Mononuclear cell (primary cell): Measurements from ENCODE around the gene ITPRIPL2. TPM values are rescaled to one million over a fixed set of nuclear protein-coding genes. Genes with fewer than 3 reads are reported as not detected.

Experiments used
- H3K27me3 ChIP-seq: 2 replicates; pipeline ENCODE4 v1.6.0; 2011; ENCODE audit warnings: low read length, control low read depth; ENCODE audit not compliant: insufficient read depth
- H3K4me1 ChIP-seq: 2 replicates; pipeline ENCODE4 v1.5.1; 2011; ENCODE audit warnings: mild to moderate bottlenecking, low read length, control low read depth; ENCODE audit not compliant: insufficient read depth
- H3K4me3 ChIP-seq: 2 replicates; pipeline ENCODE4 v1.5.1; 2011; ENCODE audit warnings: mild to moderate bottlenecking, low read length, moderate library complexity
- H3K9me3 ChIP-seq: 2 replicates; pipeline ENCODE4 v1.5.1; 2011; ENCODE audit warnings: low read depth, mild to moderate bottlenecking, control low read depth, low read length
- total RNA-seq: library from RNA; depleted of rRNA; stranded (reverse); fragments of >200 nt; gene quantifications from one replicate; pipeline ENCODE4 v1.2.3, GENCODE V29; 2012

ITPRIPL2 gene
- total RNA-seq, 1 donor: 2.5 TPM

DNA sequence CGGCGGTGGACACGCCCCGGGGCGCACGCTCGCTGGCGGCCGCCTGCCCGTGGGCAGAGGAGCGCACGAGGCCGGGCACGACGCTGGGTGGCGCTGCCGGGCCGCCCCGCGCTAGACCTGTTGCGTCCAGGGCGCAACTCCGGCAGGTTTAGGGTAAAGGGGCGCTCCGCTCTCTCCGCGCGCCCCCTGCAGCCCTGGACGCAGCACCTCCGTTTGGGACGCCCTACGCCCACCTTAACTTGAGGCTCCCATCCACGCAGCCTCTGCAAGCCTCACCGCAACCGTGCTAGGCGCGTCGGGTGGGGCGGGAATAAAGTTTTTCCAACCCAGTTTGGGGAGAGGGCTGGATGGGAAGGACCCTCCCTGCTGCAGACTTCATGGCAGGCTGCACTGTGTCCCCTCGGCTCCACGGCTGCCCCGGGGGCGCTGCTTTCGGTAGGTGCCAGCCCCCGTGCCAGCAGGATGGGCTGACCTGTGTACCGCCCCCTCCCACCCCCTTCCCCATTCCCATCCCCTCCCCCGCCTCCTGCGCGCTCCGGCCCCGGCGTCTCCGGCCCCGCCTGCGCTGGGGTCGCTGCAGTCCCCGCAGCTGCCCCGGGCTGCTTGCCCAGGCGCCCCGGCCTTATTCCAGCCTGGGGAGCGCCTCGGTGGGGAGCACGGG is 54.1 kb downstream of the ITPRIPL2 start, which contains the start of gene SYT17:
TSS of gene SYT17 (plus strand) at position 531 of the 661 bp plus-strand sequence. CDS start 407 bp downstream, outside the sequence.
- Histone ChIP-seq H3K4me1 (peaks cover 7% of the 10 kb centered on the region), H3K27me3 (peaks cover 25% of the 10 kb centered on the region), H3K4me3 (peak within 1 kb of the TSS; percentile 28), H3K9me3 (no peaks in the 10 kb centered on the region)

- Histone ChIP-seq H3K4me1 (peaks cover 7% of the 10 kb centered on the region), H3K27me3 (peaks cover 25% of the 10 kb centered on the region), H3K4me3 (peak overlapping the region; percentile 28), H3K9me3 (no peaks in the 10 kb centered on the region)
These were observed 54.8 kb downstream of the ITPRIPL2 start for GRCh38 chr16:19168371-19169081.

DNA sequence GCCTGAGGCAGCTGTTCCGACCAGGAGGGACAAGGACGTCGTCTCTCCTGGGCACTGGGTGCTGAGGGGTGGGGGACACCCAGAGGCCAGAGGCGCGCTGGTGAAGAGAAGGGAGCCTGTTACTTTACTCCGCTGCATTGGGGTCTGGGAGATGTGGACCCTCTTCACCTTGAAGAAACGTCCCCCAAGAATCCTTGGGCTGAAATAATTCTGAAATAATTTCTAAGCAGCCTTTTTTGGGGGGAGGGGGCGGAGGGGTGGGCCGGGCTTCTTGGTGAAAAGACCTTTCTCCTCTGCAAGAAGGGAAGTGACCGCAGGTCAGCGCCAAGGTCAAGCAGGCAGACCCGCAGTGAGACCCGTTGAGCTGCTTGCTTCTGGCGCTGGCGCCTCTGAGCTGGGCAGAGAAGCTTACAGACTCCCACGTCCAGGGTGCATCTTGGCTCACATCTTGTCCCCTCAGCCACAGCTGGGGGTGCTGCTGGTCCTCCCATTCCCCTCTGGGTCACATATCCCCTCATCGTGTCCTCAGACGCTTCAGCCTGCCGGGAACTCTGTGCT is 55.4 kb downstream of the ITPRIPL2 start:
- Histone ChIP-seq H3K9me3 (no peaks in the 10 kb centered on the region), H3K4me1 (peaks cover 7% of the 10 kb centered on the region), H3K4me3 (no peak overlapping the region), H3K27me3 (peaks cover 25% of the 10 kb centered on the region)

GRCh38 chr16:19170043-19170655 is 56.4 kb downstream of the ITPRIPL2 start:
- peaks cover 7% of the 10 kb centered on the region for H3K4me1 ChIP-seq
- H3K9me3 ChIP-seq: no peaks in the 10 kb centered on the region
- H3K4me3 ChIP-seq: no peak overlapping the region
- peaks cover 25% of the 10 kb centered on the region for H3K27me3 ChIP-seq

Other genes with a start within 250 kb of the ITPRIPL2 start
- gene SMG1, start 187.6 kb upstream of the ITPRIPL2 start, total RNA-seq: 192 TPM
- gene TMC7, start 130.0 kb upstream of the ITPRIPL2 start, total RNA-seq: not detected
- 7.3 TPM for gene COQ7, start 46.4 kb upstream of the ITPRIPL2 start, total RNA-seq
- gene SYT17, start 54.3 kb downstream of the ITPRIPL2 start, total RNA-seq: 0.52 TPM
- gene CLEC19A, start 171.8 kb downstream of the ITPRIPL2 start, total RNA-seq: not detected